ENCODE results near the gene ZSCAN10.

The ZSCAN10 gene

DNA sequence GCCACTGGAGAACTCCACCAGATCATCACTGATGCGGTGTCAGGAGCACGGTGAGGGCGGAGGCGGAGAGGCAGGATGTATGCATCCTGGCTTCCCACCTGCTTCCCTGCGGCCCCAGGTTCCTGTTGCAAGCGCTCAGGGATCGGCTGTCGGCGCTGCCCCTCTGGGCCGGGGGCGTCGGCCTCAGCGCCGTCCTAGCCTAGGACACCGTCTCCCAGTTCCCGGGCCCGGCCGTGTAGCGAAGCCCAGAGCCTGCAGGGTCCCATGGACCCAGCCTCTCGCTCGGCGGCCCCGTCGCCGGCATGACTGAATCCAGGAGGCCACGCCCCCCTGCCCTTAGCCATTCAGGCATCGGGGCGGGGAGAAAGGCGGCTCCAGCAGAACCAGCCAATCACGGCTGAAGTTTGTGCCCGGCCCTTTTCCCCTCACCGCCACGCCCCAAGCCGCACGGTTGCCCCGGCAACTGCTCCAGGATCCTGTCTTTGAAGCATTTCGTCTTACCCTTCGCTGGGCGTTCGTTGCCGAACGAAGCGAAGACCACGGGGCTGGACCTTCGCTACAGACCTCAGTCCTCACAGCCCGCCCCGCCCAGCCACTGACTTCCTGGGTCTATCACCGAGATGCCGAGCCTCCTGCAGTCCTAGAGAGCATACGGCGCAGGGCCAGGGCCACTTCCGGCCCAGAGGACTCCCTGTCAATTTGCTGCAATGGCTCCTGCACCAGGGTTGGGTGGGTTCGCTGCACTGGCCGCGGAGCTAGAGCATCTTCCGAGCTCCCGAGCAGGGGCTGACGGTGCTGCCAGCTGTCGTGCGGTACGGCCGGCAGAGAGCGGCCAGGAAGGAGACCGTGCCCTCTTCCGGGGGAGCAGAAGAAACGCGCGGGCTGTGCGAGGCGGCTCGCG is 25.1 kb upstream of the ZSCAN10 start:
- peak overlapping the region; percentile 84 for H3K4me3 ChIP-seq (ENCODE audit: control insufficient read depth, low read depth, low read length)
- peak; percentile 90 for DNase-seq (ENCODE audit: low read depth)
- TF ChIP-seq, protein P1, sequence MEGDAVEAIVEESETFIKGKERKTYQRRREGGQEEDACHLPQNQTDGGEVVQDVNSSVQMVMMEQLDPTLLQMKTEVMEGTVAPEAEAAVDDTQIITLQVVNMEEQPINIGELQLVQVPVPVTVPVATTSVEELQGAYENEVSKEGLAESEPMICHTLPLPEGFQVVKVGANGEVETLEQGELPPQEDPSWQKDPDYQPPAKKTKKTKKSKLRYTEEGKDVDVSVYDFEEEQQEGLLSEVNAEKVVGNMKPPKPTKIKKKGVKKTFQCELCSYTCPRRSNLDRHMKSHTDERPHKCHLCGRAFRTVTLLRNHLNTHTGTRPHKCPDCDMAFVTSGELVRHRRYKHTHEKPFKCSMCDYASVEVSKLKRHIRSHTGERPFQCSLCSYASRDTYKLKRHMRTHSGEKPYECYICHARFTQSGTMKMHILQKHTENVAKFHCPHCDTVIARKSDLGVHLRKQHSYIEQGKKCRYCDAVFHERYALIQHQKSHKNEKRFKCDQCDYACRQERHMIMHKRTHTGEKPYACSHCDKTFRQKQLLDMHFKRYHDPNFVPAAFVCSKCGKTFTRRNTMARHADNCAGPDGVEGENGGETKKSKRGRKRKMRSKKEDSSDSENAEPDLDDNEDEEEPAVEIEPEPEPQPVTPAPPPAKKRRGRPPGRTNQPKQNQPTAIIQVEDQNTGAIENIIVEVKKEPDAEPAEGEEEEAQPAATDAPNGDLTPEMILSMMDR (conservative IDR thresholded peaks at IDR 0.05; ENCODE audit: control insufficient read depth, insufficient read depth, low read depth, low read length): peak; percentile 27

DNA sequence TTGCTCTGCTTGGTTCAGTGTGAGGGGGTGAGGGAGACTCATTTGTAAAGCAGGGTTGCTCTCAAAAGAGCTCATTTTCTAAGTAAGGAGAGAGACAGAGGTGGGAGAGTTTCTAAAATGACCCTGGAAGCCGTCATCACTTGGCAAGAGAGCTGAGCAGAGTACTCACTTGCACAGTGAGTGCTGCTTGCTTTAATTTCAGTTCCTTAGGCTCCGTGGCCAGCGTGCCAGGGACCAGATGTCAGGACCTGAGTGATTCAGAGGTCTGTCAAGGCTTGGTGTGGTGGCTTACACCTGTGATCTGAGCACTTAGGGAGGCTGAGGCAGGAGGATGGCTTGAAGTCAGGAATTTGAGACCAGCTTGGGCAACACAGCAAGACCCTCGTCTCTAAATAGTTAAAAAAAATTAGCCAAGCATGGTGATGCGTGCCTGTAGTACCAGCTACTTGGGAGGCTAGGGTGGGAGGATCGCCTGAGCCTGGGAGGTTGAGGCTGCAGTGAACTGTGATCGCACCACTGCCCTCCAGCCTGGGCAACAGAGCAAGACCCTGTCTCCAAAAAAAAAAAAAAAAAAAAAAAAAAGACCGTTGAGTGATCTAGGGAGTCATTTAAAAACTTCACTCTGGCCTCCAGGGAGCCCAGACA is 24.0 kb upstream of the ZSCAN10 start:
- TF ChIP-seq, protein P1 (conservative IDR thresholded peaks at IDR 0.05; ENCODE audit: control insufficient read depth, insufficient read depth, low read depth, low read length): no peak
- peak; percentile 42 for DNase-seq (ENCODE audit: low read depth)
- H3K4me3 ChIP-seq (ENCODE audit: control insufficient read depth, low read depth, low read length): no peak overlapping the region

DNA sequence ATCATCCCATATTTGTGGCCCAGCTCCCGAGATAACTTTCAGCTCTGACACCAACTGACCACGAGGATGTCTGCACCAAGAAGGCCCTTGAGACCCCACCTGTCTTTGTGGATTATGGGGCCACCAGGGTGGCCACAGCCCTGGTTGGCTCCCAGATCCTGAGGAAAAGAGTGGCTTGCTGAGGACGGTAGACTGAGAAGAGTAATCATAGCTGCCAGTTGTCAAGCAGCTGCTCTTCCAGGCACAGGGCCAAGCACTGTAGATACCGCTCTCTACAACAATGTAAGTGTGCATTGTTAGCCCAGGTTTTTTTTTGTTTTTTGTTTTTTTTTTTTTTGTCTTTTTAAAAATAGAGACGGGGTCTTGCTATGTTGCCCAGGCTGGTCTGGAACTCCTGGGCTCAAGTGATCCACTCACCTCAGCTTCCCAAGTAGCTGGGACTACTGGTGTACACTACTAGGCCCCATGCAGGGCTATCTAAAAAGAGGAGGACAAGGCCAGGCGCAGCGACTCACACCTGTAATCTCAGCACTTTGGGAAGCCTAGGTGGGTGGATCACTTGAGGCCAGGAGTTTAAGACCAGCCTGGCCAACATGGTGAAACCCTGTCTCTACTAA is 22.9 kb upstream of the ZSCAN10 start:
- H3K4me3 ChIP-seq (ENCODE audit: control insufficient read depth, low read depth, low read length): no peak overlapping the region
- TF ChIP-seq, protein P1 (conservative IDR thresholded peaks at IDR 0.05; ENCODE audit: control insufficient read depth, insufficient read depth, low read depth, low read length): no peak
- DNase-seq (ENCODE audit: low read depth): no peak

DNA sequence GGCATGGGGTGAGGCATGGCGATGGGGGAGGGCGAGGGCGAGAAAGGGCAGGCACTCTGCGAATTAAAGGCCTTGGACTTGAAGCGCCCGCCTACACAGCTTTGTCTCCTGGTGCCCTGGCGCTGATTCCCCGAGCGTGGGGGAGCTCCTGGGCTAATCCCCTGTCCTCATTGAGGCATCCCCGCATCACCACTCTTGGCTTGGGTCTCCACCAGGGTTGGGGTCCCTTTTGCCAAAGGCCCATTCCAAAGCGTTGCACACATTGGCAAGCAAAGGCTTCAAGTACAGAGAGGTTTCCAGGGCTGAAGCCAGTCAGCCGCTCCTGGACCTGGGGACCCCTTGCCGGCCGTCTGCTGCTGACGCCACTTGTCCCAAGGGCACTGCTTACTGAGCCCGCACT is 21.3 kb upstream of the ZSCAN10 start:
- DNase-seq (ENCODE audit: low read depth): no peak
- TF ChIP-seq, protein P1 (conservative IDR thresholded peaks at IDR 0.05; ENCODE audit: control insufficient read depth, insufficient read depth, low read depth, low read length): no peak
- H3K4me3 ChIP-seq (ENCODE audit: control insufficient read depth, low read depth, low read length): no peak overlapping the region

DNA sequence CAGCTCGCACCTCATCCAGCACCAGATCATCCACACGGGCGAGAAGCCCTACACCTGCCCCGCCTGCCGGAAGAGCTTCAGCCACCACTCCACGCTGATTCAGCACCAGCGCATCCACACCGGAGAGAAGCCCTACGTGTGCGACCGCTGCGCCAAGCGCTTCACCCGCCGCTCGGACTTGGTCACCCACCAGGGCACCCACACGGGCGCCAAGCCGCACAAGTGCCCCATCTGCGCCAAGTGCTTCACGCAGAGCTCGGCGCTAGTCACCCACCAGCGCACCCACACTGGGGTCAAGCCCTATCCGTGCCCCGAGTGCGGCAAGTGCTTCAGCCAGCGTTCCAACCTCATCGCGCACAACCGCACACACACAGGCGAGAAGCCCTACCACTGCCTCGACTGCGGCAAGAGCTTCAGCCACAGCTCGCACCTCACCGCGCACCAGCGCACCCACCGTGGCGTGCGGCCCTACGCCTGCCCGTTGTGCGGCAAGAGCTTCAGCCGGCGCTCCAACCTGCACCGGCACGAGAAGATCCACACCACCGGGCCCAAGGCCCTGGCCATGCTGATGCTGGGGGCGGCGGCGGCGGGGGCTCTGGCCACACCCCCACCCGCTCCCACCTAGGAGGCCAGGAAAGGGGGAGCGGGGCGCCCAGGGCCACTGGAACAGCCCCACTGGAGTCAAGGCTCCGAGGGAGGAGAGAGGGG is 20.8 kb upstream of the ZSCAN10 start:
- no peak overlapping the region for H3K4me3 ChIP-seq (ENCODE audit: control insufficient read depth, low read depth, low read length)
- no peak for DNase-seq (ENCODE audit: low read depth)
- TF ChIP-seq, protein P1 (conservative IDR thresholded peaks at IDR 0.05; ENCODE audit: control insufficient read depth, insufficient read depth, low read depth, low read length): no peak

DNA sequence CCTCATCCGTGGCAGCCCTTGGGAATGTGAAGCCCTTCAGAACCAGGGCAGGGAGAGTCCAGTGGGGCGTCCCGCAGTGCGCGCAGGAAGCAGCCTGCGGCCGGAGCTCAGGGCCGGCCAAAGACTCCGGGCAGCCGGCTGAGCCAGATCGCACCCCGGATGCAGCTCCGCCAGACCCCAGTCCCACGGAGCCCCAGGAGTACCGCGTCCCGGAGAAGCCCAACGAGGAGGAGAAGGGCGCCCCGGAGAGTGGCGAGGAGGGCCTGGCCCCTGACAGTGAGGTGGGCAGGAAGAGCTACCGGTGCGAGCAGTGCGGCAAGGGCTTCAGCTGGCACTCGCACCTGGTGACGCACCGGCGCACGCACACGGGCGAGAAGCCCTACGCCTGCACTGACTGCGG is 20.2 kb upstream of the ZSCAN10 start:
- TF ChIP-seq, protein P1 (conservative IDR thresholded peaks at IDR 0.05; ENCODE audit: control insufficient read depth, insufficient read depth, low read depth, low read length): no peak
- no peak for DNase-seq (ENCODE audit: low read depth)
- H3K4me3 ChIP-seq (ENCODE audit: control insufficient read depth, low read depth, low read length): no peak overlapping the region
